Ishikawa (cell line): ENCODE data around the gene FOXA3.

Experiments used
- CEBPB ChIP-seq: IDR thresholded peaks from 2 replicates; pipeline ENCODE4 v1.6.1; 2012
- CREB1 ChIP-seq: IDR thresholded peaks from 2 replicates; pipeline ENCODE4 v1.6.1; 2012; ENCODE audit warnings: low read depth
- EGR1 ChIP-seq: IDR thresholded peaks from 2 replicates; pipeline ENCODE4 v1.6.1; 2012
- EP300 ChIP-seq: IDR thresholded peaks from 2 replicates; pipeline ENCODE4 v1.6.1; 2012; ENCODE audit warnings: borderline replicate concordance
- FOXM1 ChIP-seq: IDR thresholded peaks from 2 replicates; pipeline ENCODE4 v1.6.1; 2012; ENCODE audit warnings: low read depth, borderline replicate concordance
- MAX ChIP-seq: IDR thresholded peaks from 2 replicates; pipeline ENCODE4 v1.6.1; 2012
- NFIC ChIP-seq: IDR thresholded peaks from 2 replicates; pipeline ENCODE4 v1.6.1; 2012
- RAD21 ChIP-seq: IDR thresholded peaks from 2 replicates; pipeline ENCODE4 v1.6.1; 2012; ENCODE audit warnings: low read depth
- REST ChIP-seq: IDR thresholded peaks from 2 replicates; pipeline ENCODE4 v1.6.1; 2012; ENCODE audit warnings: low read depth, mild to moderate bottlenecking
- TAF1 ChIP-seq: IDR thresholded peaks from 2 replicates; pipeline ENCODE4 v1.6.1; 2012; ENCODE audit warnings: low read depth, mild to moderate bottlenecking
- TCF12 ChIP-seq: IDR thresholded peaks from 2 replicates; pipeline ENCODE4 v1.6.1; 2012; ENCODE audit warnings: low read depth
- TEAD4 ChIP-seq: IDR thresholded peaks from 2 replicates; pipeline ENCODE4 v1.6.1; 2012
- USF1 ChIP-seq: IDR thresholded peaks from 2 replicates; pipeline ENCODE4 v1.6.1; 2012
- YY1 ChIP-seq: IDR thresholded peaks from 2 replicates; pipeline ENCODE4 v1.6.1; 2012; ENCODE audit warnings: low read depth
- ZBTB7A ChIP-seq: IDR thresholded peaks from 2 replicates; pipeline ENCODE4 v1.6.1; 2012; ENCODE audit warnings: low read depth

The FOXA3 gene

GRCh38 chr19:45825263-45825605 is 38.9 kb upstream of the FOXA3 start:
- TF ChIP-seq TEAD4 (no peak), EP300 (no peak), RAD21 (no peak), TCF12 (no peak), ZBTB7A (no peak), NFIC (no peak), MAX (no peak), CEBPB (no peak)

GRCh38 chr19:45825917-45826893 is 37.9 kb upstream of the FOXA3 start:
- TF ChIP-seq RAD21 (no peak), MAX (no peak), EP300 (no peak), NFIC (no peak), CREB1 (no peak), USF1 (no peak), YY1 (no peak), TEAD4 (no peak), EGR1 (no peak), TCF12 (no peak), TAF1 (no peak)

GRCh38 chr19:45826934-45827333 is 37.2 kb upstream of the FOXA3 start:
- TF ChIP-seq RAD21 (no peak), YY1 (no peak), FOXM1 (no peak), REST (no peak), TEAD4 (no peak), NFIC (no peak), MAX (no peak), TAF1 (no peak), ZBTB7A (no peak), CEBPB (no peak), USF1 (no peak), EP300 (no peak), TCF12 (no peak), CREB1 (no peak), EGR1 (no peak)

GRCh38 chr19:45827459-45828093 is 36.5 kb upstream of the FOXA3 start:
- TF ChIP-seq REST (no peak), TAF1 (no peak), CREB1 (no peak), TCF12 (no peak), EP300 (no peak), FOXM1 (no peak), NFIC (no peak), ZBTB7A (no peak), USF1 (no peak), RAD21 (no peak), EGR1 (no peak), TEAD4 (no peak), YY1 (no peak), MAX (no peak), CEBPB (no peak)
